Anterior cingulate cortex (tissue), 58 donors: ENCODE results near the gene MR1.

ENCODE experiments used
- DNase-seq, 58 donors: peaks; one replicate each; lab custom pipeline; 2025; lab: John Stamatoyannopoulos, UW

MR1 gene

DNA sequence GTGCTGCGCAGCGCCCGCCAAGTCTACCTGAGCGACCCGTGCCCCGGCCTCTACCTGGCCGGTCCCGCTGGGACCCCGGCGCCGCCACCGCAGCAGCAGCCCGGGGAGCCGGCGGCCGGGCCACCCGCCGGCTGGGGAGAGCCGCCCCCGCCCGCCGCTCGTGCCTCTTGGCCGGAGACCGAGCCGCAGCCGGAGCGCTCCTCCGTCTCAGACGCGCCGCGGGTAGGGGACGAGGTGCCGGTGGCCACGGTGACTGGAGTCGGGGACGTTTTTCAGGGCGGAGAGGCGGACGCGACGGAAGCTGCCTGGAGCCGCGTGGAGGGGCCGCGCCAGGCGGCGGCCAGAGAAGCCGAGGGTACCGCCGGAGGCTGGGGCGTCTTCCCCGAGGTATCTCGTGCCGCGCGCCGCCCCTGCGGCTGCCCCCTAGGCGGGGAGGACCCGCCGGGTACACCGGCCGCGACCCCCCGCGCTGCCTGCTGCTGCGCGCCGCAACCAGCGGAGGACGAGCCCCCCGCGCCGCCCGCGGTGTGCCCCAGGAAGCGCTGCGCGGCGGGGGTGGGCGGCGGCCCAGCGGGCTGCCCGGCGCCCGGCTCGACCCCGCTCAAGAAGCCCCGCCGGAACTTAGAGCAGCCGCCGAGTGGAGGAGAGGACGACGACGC, 55.4 kb downstream of the MR1 start:
- DNase-seq, result peak in 7 of 58 donors; percentile 21 to 62 (median 47)

DNA sequence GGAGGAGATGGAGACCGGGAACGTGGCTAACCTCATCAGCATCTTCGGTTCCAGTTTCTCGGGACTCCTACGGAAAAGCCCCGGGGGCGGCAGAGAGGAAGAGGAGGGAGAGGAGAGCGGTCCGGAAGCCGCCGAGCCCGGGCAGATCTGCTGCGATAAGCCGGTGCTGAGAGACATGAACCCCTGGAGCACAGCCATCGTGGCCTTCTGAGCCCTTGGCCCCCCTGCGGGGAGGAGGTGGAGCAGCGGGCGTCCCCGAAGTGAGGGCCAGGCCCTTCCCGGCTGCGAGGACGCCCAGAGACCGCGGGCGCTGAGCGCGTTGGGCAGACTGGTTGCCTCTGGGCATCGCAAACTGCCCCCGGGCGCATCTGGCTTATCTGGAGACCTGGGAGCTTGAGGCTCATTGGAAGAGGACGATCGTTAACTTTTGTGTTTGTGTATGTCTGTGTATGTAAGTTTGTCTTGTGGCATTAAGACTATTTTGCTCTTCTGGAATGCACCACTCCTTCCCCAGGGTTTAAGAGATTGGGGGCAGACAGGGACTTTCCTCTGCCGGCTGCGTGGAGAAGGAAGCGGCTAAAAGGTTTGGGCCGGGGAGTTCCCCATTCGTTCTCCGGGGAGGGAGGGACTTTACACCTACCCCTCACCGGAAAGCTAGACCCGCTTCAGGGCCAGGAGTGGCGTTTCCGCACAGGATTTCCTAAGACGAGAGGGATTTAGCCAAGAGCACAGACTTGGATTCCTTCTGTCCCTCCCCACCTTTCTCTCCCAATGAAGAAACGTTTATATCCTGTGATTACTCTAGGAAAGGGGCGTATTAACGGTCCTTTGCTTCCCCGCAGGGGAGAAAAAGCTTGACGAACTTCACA, 56.1 kb downstream of the MR1 start:
- DNase-seq, result peak in 40 of 58 donors; percentile 14 to 76 (median 46)

DNA sequence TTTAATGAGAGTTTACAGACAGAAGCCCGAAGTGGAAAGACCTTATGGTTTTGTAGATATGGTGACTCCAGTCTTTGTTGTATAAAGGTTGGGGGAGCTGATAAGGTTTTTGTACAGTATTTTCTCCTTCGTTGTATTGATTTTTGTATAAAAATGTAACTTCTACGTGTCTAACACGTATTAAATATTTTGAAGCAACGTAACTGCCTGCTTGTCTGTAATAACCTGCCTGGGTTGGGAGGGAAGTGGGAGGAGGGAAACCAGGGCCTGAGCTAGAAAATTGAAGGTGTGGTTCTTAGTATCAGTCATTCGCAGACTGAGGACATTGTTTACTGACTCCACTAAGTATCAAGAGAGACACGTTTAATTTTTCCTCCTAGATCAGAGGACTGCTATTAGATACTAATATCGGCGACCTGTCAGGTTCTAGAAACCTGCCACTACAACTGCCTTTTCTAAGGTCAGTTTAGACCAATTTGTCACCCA, 56.9 kb downstream of the MR1 start:
- DNase-seq, result no peak

DNA sequence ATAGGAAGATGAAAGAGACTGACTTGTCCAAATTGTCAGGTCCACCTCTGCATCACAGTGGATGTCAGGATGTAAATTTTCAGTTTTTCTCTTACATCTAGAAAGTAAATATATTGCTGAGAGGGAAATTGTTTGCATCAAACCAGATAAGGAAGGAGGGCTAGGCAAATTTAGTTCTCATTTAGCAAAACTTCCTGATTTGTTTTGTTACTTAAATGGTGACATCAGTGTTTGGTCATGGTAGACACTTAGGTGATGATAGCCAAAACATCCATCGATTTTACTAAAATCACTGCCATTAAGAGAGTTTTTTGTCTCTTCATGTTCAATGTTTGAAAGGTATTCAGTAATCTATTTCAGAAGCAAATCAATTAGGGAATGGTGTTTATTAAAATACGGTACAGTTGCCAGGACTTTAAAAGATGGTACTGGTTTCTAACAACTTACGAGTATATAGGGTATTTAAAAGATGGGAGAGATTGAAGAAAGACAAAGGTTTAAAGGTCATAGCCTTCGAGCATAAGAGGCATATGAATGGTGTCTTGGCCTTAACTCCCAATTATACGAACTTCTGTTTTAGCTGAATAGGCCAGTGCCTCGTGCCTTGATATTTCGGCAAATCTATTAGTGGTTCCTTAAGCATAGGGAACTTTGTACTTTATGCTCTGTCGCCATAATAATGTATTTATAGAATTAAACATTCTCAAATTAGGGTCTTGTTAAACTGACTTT, 57.7 kb downstream of the MR1 start:
- no peak for DNase-seq

DNA sequence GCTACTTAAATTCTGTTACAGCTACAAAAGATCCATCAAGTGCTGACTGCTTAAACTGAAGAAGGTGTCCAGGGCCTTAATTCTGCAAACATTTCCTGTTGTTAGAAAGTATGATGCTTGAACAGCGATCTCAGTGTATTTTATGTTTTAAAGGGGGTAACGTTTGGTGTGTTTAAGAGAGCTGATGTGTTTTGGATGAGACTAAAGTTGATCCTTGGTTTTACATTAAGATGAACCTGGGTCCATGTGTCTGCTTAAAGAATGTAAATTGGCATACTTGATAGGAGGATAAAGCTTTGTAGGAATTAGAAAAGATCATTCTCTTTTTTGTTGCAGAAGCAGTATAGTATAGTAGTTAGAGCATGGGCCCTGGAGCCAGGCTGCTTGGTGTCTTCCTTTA, 58.3 kb downstream of the MR1 start:
- DNase-seq, result no peak

DNA sequence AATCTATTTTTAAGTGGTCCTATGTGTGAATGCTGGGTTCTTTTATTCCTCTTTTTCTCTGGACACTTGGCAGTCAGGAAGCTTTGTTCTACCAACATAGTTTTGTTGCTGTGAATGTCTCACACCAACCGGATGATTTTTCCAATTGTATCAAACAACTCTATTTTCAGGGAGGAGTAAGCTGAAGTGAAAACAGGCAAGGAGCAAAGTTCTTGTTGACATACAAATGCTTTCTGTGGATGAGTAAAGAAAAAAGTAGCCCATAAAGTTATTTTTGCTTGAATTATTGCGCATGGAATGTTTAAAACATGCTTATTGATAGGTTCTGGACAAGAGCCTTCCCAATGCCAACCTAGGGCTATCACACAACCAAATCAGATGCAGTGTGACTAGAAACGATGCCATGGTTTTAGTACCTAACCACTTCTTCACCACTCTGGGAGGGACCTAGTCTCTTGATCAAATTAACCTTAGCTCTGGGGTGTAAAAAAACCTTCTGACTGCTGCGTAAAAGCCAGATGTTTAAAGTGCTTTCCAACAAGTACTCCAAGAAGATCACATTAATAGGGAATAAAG, 59.2 kb downstream of the MR1 start:
- DNase-seq, result no peak

DNA sequence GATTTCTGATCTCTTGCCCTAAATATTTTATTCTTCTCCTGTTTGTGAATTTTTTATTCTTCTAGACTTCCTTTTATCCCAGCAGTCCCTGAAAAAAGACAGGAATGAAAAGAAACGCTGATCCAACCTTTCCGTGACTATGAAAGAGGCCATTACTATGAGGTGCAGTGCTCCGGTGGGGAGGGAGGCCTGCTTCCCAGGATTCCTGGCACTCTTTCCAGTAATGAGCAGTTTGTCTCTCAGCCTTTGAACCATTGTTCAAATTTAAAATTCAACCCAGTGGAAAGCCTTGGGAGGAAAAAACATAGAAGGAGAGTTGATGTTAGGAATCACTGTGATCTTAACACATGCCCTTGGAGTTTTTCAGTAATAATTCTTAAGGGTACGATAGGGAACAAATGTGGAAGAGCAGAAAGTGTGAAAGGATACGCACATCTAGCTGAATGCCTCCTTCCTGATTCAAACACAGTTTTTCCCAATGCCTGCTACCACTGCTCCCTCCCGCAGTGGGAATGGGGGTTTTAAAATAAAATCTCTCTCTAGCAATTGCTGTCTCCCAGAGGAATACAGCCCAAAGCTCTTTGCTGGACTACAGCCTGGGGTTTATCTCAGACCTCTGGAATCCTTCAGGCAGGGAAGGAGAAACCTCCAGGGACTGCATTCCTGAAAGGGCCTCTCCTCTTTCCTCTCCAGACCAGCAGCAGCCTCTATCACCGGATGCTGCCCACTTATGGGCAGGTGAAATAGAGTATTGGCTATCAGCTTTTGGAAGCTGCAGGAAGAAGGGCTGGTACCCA, 60.8 kb downstream of the MR1 start:
- DNase-seq, result no peak

DNA sequence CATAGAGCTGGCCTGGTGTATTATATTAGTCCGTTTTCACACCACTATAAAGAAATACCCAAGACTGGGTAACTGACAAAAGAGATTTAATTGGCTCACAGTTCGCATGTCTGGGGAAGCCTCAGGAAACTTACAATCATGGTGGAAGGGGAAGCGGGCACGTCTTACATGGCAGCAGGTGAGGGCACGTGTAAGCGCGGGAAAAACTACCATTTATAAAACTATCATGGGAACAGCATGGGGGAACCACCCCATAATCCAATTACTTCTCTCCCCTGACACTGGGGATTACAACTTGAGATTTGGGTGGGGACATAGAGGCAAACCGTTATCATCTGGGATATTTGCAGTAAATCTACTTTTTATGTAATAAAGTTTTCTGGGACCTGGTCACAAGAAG, 61.5 kb downstream of the MR1 start:
- no peak for DNase-seq

DNA sequence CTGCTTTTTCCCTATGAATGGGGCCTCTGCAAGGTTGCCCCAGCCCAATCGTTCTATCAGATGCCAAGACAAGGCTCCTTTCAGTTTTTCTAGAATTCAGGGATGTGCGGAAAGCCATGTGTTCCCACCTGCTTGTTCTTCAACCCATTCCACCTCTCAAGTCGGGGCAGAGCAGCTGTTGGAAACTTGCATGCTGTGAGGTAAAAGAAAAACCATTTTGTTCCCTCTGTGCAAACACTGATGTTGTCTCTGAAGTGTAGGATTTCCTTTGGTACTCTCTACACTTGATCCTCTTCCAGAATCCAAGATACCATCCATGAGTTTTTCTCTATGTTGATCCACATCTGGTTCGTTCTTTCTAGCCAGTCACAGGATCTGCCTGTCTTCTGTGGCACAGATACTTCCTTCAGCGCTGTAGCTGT, 62.0 kb downstream of the MR1 start:
- no peak for DNase-seq

DNA sequence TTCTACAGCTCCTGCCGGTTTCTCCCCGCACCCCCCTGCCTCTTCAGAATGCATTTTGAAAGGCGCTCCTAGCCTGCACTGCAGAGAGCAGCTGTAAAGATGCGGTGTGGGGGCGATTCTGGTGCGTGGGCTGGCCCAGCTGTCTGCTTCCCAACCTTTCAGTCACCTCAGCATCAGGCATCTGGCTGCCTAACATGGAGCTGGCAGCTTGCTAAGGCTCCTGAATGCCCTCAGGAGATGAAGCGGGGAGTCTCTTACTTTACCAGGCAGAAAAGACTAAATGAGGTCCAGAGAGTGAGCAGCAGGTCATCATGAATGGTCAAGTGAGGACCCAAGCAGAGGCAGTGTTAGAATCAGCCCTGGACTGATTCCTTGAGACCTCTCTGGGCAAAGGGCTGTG, 63.5 kb downstream of the MR1 start:
- peak in 11 of 58 donors; percentile 3 to 50 (median 27) for DNase-seq

DNA sequence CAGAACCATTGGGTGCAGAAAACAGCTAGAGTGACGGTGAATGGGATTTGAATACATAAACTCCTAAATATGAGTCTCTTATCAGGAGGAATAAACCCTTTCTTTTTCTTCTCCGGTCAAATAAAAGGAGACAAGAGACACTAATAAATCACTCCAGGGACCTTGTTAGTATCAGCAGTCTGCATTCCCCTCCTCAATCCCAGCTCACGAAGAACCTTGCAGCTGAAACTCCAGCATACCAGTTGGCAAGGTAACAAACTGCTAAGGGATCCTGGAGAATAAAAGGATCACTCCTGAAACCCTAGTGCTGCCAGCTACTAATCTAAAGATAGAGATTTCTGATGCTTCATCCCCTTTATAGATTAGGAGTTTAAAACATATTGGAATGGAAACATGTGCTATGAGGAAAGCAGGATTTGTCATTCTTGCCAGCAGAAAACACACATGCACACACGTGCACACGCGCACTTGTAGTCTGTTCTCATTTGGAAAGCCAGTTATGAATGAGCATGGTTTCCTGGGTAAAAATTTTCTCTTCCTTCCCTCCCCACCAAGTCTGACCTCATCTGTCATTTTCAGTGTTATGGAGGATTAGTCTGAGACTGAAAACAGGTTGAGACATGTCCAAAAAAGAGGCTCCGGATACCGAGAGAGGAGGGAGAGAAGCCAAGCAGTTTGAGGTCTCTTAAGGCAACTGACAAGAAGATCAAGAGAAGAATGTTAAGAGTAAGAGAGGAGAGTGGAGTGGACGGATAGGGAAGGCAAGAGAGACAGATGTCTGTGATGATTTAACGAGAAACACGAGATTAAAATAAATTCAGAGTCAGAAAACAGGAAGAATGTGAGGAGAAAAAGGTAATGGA, 65.6 kb downstream of the MR1 start:
- DNase-seq, result no peak

DNA sequence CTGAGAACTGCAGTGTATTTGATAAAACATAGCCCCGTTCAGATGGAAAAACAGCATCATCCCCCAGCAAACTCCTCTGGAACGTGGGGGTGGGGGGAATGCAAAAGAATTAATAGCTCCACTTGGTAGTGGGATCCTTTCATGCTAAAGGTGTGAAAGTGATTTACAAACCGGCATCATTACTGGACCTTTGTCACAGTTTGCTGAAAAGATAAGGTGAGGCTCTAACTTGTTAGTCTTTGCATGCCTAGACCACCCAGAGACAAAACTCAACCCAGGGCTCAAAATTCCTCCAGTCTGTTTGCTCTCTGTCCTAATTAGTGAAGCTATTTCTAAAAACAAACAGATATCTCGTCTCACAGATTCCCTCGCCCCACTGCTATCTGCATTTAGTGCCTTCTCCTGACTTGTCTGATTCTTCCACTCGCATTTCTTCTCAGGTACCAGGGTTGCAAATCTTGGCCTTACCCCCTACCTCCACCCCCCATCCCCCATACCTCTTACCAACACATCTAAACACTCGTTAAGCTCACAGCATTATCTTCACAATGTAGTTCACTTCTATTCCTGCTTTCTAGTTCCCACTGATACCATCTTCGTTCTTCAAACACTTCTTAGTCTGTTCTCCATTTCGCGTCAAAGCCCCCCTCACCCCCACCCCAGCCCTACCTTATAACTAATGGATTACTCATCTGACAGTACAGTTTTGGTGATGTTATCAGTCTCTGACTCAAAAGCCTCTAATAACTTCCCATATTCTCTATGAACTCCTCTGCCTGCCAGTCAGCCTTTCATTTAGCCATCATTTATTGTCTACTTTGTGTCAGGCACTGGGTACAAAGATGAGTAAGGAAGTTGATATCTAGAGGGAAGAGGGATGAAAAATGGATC, 66.5 kb downstream of the MR1 start:
- no peak for DNase-seq

DNA sequence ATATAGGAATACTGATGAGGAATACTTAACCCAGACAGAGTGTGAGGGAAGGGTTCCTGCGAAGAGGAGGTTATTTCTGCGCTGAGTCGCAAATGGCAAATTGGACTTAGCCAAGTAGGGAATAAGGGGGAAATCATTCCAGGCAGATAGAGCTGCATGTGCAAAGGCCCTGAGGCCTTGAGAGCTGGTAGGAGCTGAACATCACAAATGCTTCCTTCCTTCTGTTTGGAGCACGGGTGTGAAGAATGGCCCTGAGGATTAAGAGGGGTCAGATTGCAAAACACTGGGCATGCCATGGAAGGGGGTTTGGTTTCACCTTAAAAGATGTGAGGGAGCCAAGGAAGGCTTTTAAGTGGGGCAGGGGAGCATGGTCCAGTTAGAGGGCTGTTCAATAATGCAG, 67.2 kb downstream of the MR1 start:
- no peak for DNase-seq

DNA sequence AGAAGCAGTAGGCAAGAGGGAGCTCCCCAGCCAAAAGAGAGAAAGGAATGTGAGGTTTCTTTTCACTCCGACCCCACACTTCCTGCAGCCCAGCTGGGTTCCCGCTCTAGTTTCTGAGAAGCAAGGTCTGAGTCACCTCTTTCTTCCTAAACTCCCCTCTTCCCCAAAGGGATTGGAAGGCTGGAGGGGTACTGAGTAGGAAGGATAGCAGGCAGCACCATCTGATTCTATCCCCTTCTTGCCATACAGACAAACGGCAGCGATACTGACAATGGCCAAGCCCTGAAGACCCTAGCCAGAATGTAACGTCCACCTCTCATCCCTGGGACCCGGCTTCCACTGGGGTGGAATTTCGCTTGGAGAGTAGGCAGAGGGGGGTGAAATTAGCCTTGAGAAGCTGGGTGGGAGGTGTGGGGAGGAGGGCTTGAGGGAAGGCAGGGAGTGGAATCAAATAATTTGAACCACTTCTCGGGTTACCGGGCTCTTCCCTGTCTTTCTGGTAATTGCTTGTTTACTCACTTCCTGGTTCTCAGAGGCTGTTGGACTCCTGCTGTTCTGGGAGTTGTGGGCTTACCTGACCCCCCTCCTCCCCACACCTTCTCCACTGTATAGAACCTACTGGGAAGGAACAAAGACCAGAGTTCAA, 67.9 kb downstream of the MR1 start:
- DNase-seq, result no peak

DNA sequence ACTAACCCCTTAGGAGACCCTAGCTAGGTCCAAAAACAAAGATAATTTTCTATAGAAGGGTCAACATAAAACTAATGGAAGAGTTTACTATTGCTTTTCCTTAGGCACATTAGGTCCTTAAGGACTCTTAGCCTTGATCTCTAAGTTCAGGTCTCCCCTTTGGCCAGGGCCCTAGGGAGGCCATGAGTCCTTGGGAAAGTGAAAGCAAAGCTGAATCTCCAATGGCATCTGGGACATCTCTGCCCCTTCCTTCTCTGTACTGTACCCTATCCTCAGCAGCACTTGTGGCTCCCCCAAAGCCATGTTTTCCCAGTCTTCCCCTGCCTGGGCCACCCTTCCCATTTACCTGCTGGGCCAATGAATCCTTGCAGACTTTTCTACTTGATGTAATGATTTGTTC, 69.1 kb downstream of the MR1 start:
- no peak for DNase-seq

DNA sequence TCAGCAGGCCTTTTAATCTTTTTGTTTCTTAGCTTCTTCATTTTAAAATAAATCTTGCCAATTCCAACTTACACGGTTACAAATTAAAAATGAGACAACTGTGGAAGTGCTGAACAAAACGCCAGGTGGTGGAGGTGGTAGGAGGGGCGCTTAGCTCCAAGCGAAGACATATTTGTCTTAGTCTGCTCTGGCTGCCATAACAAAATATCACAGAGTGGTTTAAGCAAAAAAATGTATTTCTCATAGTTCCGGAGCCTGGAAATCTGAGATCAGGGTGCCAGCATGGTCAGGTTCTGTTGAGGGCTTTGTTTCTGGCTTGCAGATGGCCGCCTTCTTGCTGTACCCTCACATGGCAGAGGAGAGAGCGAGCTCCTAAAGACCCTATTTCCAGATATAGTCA, 69.6 kb downstream of the MR1 start:
- peak in 6 of 58 donors; percentile 11 to 60 (median 20) for DNase-seq

DNA sequence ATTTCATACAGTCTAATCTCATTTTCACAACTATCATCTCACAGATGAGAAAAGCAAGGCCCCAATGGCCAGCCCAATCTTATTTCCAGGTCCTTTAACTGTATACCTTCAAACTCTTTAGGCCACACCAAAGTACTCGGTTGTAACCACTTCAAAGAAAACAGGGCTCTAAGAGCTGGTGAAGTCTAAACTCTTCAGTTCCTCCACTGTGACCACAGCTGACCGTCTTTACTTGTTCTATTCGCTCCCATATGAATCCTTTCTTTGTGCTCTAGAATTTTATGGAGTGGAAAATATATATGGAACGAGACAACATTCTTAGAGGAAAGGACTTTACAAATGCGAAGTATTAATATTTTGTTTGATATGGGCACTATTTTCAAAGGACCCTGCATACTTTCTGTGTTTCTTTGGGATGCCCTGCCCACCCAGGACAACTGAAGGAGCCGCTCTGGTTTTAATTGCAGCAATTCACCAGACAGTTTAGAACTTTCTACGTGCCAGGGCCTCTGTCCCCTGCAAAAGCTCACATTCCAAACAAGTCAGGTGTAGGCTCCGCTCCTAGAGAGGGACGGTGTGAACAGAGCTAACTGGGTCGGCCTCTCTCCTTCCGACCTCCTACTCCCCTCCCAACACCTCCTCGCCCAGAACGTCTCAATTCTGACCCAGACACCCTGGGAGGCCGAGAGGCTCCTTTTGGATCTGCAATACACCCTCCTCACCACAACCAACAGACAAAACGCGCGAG, 70.4 kb downstream of the MR1 start:
- no peak for DNase-seq
